Occipital lobe (tissue), 1 donor: Measurements from ENCODE around the gene DYRK3. TPM values are rescaled to one million over a fixed set of nuclear protein-coding genes. Genes with fewer than 3 reads are reported as not detected.

Experiments
- total RNA-seq: library from RNA; depleted of rRNA; stranded (reverse); fragments of >200 nt; gene quantifications from one replicate; pipeline ENCODE4 v1.2.3, GENCODE V29; 2014

The DYRK3 gene
- total RNA-seq, 1 donor from 2014 or later = 18.2 TPM

Other genes starting within 250 kb of the DYRK3 start
- gene IKBKE, start 165.1 kb upstream of the DYRK3 start, total RNA-seq = 1.1 TPM
- gene RASSF5, start 128.0 kb upstream of the DYRK3 start, total RNA-seq = 0.62 TPM
- gene EIF2D, start 23.1 kb upstream of the DYRK3 start, total RNA-seq = 12.5 TPM
- 8.1 TPM for gene MAPKAPK2, start 49.4 kb downstream of the DYRK3 start, total RNA-seq
- not detected for gene IL19, start 135.2 kb downstream of the DYRK3 start, total RNA-seq
- gene IL10, start 137.0 kb downstream of the DYRK3 start, total RNA-seq = not detected
- 0.47 TPM for gene IL20, start 230.1 kb downstream of the DYRK3 start, total RNA-seq